Breast epithelium (tissue), 4 donors: ENCODE results near the gene TOMM7. TPM values are rescaled to one million over a fixed set of nuclear protein-coding genes. Genes with fewer than 3 reads are reported as not detected.
A peak's percentile ranks its signal among the peaks of the same experiment; 100 is the strongest.

Source experiments
- DNase-seq, 2 donors: peaks; one replicate each; pipeline ENCODE4 v3.0.0-alpha.2; 2019; ENCODE audit warnings: low spot score in 2 of 2
- H3K27ac ChIP-seq, 2 donors: fragments of 200-600 bp; sonication (generic) in 1 of 2; one replicate each; pipeline ENCODE4 v1.5.1; 2016 to 2019; ENCODE audit warnings: mild to moderate bottlenecking in 1 of 2
- H3K27me3 ChIP-seq, 2 donors: fragments of 200-600 bp; sonication (generic) in 1 of 2; one replicate each; pipeline versions ENCODE4 v1.5.1 to v1.6.0; 2017 to 2019; ENCODE audit warnings: control low read depth in 1 of 2, mild to moderate bottlenecking in 1 of 2
- H3K36me3 ChIP-seq: fragments of 200-600 bp; one replicate; pipeline ENCODE4 v1.5.1; 2019
- H3K4me1 ChIP-seq, 2 donors: fragments of 200-600 bp; sonication (generic); one replicate each; pipeline ENCODE4 v1.5.1; 2016 to 2019; ENCODE audit warnings: control low read depth in 1 of 2
- H3K4me3 ChIP-seq, 3 donors: fragments of 200-600 bp; sonication (generic); 1 replicate in 2 of 3; 2 replicates in 1 of 3; pipeline ENCODE4 v1.5.1; 2016 to 2019; ENCODE audit warnings: mild to moderate bottlenecking in 3 of 3, moderate library complexity in 2 of 3
- H3K9me3 ChIP-seq, 2 donors: fragments of 200-600 bp; sonication (generic) in 1 of 2; one replicate each; pipeline ENCODE4 v1.5.1; 2016 to 2019; ENCODE audit warnings: control low read depth in 1 of 2
- POLR2A ChIP-seq: fragments of 450-650 bp; IDR thresholded peaks from one replicate; pipeline ENCODE4 v1.6.1; 2016; ENCODE audit warnings: antibody characterized with exemption, mild to moderate bottlenecking, moderate library complexity
- POLR2AphosphoS5 ChIP-seq, 3 donors: sonication (generic); formaldehyde crosslinking; IDR thresholded peaks; one replicate each; pipeline ENCODE4 v1.6.1; 2017; ENCODE audit warnings: antibody characterized with exemption in 3 of 3
- intact Hi-C: fragments of 100-400 bp; cut with DNase I; formaldehyde crosslinking; loops from one replicate; pipeline ENCODE4 v1.15.1; 2023; ENCODE audit warnings: low total_unique reads
- total RNA-seq, 3 donors: library from RNA; depleted of rRNA; stranded (reverse); fragments of >200 nt; gene quantifications; one replicate each; pipeline ENCODE4 v1.1.0, GENCODE V29; 2016
- TF ChIP-seq, protein P1 (sequence below), 3 donors: fragments of 450-650 bp; IDR thresholded peaks; one replicate each; pipeline ENCODE4 v1.5.1; 2016 to 2017; ENCODE audit warnings: antibody characterized with exemption in 3 of 3, mild to moderate bottlenecking in 3 of 3, moderate library complexity in 3 of 3

TOMM7 gene
- total RNA-seq, 3 donors from 2014 or later, result 191 to 304 (median 210) TPM

DNA sequence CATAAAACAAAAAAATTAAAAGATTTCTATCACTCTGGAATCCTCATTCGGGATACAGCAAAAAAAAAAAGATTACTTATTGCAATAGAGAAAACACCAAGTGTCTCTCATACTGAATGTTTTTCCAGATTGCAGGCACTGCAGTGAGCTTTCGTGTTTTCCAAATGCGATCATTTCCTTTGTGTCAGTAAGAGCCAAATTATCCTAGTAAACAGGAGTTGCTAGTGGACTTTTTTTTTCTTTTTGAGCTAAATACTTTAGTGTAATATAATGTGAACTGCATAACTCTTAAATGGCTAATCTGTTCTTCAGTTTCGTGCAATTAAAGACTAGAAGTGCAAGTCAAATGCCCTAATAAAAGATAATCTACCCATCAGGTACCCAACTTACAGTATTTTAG is 44.4 kb upstream of the TOMM7 start:
- H3K27ac ChIP-seq, result peak overlapping the region; percentile 48 to 86
- intact Hi-C loops, result no loop called here
- TF ChIP-seq POLR2A, result no peak
- TF ChIP-seq POLR2AphosphoS5 (IDR thresholded peaks at IDR 0.05), result no peak
- TF ChIP-seq, protein P1, sequence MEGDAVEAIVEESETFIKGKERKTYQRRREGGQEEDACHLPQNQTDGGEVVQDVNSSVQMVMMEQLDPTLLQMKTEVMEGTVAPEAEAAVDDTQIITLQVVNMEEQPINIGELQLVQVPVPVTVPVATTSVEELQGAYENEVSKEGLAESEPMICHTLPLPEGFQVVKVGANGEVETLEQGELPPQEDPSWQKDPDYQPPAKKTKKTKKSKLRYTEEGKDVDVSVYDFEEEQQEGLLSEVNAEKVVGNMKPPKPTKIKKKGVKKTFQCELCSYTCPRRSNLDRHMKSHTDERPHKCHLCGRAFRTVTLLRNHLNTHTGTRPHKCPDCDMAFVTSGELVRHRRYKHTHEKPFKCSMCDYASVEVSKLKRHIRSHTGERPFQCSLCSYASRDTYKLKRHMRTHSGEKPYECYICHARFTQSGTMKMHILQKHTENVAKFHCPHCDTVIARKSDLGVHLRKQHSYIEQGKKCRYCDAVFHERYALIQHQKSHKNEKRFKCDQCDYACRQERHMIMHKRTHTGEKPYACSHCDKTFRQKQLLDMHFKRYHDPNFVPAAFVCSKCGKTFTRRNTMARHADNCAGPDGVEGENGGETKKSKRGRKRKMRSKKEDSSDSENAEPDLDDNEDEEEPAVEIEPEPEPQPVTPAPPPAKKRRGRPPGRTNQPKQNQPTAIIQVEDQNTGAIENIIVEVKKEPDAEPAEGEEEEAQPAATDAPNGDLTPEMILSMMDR (IDR thresholded peaks at IDR 0.05), result no peak

DNA sequence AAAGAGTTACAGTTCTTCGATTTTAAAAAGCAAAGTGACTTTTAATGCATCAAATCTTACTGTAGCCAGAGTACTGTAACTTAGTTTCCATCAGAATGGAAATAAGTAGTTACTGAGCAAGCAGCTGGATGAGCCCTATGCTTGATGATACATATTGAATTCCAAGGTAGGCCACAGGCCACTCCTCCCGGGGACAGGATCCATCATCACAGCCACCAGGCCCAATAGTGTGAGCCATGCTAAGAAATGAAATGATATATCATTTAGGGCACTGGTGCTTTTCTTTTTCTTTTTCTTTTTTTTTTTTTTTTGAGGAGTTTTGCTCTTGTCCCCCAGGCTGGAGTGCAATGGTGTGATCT is 42.9 kb upstream of the TOMM7 start:
- no peak for DNase-seq
- TF ChIP-seq, protein P1 (IDR thresholded peaks at IDR 0.05), result no peak
- TF ChIP-seq POLR2AphosphoS5 (IDR thresholded peaks at IDR 0.05) (no peak), POLR2A (no peak)
- Histone ChIP-seq H3K4me3 (no peak overlapping the region), H3K4me1 (no peaks in the 10 kb centered on the region), H3K36me3 (no peaks in the 10 kb centered on the region), H3K27me3 (no peaks in the 10 kb centered on the region), H3K9me3 (no peaks in the 10 kb centered on the region), H3K27ac (peak overlapping the region in 1 of 2 donors; percentile 63)
- intact Hi-C loops, result no loop called here

More for the DNA sequence above, 44.4 kb upstream of the TOMM7 start:
- Histone ChIP-seq H3K36me3 (no peaks in the 10 kb centered on the region), H3K27me3 (no peaks in the 10 kb centered on the region), H3K4me3 (no peak overlapping the region), H3K9me3 (no peaks in the 10 kb centered on the region), H3K4me1 (no peaks in the 10 kb centered on the region)
- DNase-seq, result no peak

DNA sequence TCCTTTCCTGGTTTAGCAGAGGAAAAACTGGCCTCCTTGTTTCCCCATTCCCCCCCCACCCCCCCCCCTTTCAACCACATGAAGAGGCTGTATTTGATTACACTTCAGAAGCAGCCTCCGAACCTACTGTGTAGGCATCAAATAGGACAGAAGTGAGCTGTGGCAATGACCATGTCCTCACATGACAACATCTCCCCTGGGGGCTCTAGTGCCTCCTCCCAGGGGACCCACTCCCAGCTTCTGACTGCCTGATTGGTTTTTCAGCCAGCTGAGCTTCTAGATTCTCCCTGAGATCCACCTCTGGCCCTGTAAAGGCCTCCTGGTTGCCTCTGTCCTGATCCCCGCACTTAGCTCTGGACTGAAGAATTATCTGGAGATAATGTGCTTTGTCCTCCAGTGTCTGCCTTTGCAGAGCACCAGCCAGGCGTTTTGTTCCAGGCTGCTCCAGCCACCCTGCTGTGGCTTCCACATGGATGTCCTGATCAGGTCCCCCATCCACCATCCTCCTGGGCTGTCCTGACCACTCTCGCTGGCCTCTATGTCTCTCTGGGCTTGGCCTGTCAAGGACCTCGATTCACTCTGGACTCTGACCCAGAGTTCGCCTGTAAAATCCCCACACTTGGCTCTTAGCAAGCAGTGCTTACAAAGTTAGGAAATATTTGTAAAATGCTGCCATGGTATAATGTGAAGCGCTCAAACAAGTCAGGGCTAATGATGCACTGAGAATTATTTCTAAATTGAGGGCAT is 42.4 kb upstream of the TOMM7 start:
- intact Hi-C loops, result no loop called here
- TF ChIP-seq POLR2AphosphoS5 (IDR thresholded peaks at IDR 0.05) (no peak), POLR2A (no peak)
- TF ChIP-seq, protein P1 (IDR thresholded peaks at IDR 0.05), result no peak
- Histone ChIP-seq H3K36me3 (no peaks in the 10 kb centered on the region), H3K27me3 (no peaks in the 10 kb centered on the region), H3K4me3 (no peak overlapping the region), H3K9me3 (no peaks in the 10 kb centered on the region), H3K4me1 (no peaks in the 10 kb centered on the region), H3K27ac (peak overlapping the region in 1 of 2 donors; percentile 63)
- DNase-seq, result no peak

DNA sequence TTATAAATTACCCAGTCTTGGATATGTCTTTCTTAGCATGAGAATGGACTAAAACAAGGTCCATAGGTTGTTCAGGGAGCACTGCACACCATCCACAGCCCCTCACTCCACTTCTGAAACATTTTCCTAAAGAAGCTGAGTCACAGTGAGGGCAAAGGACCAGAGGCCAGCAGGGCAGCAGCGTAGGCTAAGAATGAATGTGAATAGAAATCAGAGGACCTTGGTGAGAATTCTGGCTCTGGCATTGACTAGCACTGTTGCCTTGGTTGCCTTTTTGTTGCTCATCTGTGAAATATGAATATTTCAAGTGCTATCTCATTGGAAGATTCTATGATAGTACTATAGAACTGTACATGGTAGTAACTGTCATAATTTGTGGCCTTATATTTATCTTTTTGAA is 41.7 kb upstream of the TOMM7 start:
- H3K4me3 ChIP-seq, result no peak overlapping the region
- intact Hi-C loops, result no loop called here
- TF ChIP-seq, protein P1 (IDR thresholded peaks at IDR 0.05), result no peak
- TF ChIP-seq POLR2AphosphoS5 (IDR thresholded peaks at IDR 0.05) (no peak), POLR2A (no peak)
- DNase-seq, result no peak
- no peaks in the 10 kb centered on the region for H3K36me3 ChIP-seq
- H3K9me3 ChIP-seq, result no peaks in the 10 kb centered on the region
- peak overlapping the region in 1 of 2 donors; percentile 63 for H3K27ac ChIP-seq
- H3K4me1 ChIP-seq, result peaks cover 0 to 5% of the 10 kb centered on the region in 2 donors
- no peaks in the 10 kb centered on the region for H3K27me3 ChIP-seq

DNA sequence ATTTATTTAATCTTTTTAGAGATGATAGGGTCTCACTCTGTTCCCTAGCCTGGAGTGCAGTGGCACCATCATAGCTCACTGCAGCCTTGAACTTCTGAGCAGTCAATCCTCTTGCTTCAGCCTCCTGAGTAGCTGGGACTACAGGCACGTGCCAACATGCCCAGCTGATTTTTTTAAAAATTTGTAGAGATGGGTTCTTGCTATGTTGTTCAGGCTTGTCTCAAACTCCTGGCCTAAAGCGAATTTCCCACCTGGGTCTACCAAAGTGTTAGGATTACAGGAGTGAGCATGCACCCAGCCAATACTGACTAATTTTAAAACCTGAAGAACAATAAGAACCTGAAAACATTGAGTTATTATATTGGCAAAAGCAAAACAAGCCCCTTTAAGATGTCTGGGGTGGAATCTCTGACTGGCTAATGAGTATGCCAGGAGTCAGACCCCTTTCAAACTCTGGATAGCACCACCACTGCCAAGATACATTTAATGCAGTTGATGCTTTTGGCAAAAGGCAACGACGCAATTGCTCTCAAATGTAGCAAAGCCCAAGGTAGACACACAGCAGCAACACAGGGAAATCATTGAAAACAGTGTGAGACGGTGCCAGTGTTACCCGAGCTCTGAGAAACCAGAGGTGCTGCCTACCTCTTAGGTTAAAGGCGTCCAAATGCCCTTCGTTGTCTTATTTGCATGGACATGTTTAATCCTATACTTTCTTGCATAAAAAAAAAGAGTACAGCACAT is 40.7 kb upstream of the TOMM7 start:
- peak overlapping the region in 1 of 2 donors; percentile 33 for H3K27ac ChIP-seq
- no peak for DNase-seq
- intact Hi-C loops, result no loop called here
- H3K4me3 ChIP-seq, result no peak overlapping the region
- H3K4me1 ChIP-seq, result peaks cover 0 to 8% of the 10 kb centered on the region in 2 donors
- H3K36me3 ChIP-seq, result no peaks in the 10 kb centered on the region
- H3K27me3 ChIP-seq, result no peaks in the 10 kb centered on the region
- H3K9me3 ChIP-seq, result no peaks in the 10 kb centered on the region
- TF ChIP-seq POLR2AphosphoS5 (IDR thresholded peaks at IDR 0.05) (no peak), POLR2A (no peak)
- TF ChIP-seq, protein P1 (IDR thresholded peaks at IDR 0.05), result no peak
